NT2/D1 (cell line): ENCODE results near the gene FHAD1.

Source experiments
- SUZ12 ChIP-seq: IDR thresholded peaks from 2 replicates; pipeline ENCODE4 v1.6.1; 2011; ENCODE audit not compliant: insufficient read length, insufficient read depth; ENCODE audit errors: extremely low read depth
- YY1 ChIP-seq: IDR thresholded peaks from 2 replicates; pipeline ENCODE4 v1.6.1; 2011; ENCODE audit not compliant: insufficient read length, insufficient read depth
- ZNF274 ChIP-seq: IDR thresholded peaks from 2 replicates; pipeline ENCODE4 v1.6.1; 2011; ENCODE audit warnings: mild to moderate bottlenecking, low read depth, low read length

- TF ChIP-seq SUZ12, result no peak
- TF ChIP-seq ZNF274, result no peak
- TF ChIP-seq YY1, result no peak
Observed at GRCh38 chr1:15264769-15265168, 17.7 kb downstream of the FHAD1 start.
